GM18519 (cell line): ENCODE data around the gene SULT4A1.
A peak's percentile ranks its signal among the peaks of the same experiment; 100 is the strongest.

Experiments used
- ATAC-seq: cut with Tn5 transposase; IDR thresholded peaks from one replicate; pipeline ENCODE4 v1.9.1; 2021; ENCODE audit warnings: mild to moderate bottlenecking, moderate library complexity; ENCODE audit not compliant: unreplicated experiment, low FRiP score

SULT4A1 gene

DNA sequence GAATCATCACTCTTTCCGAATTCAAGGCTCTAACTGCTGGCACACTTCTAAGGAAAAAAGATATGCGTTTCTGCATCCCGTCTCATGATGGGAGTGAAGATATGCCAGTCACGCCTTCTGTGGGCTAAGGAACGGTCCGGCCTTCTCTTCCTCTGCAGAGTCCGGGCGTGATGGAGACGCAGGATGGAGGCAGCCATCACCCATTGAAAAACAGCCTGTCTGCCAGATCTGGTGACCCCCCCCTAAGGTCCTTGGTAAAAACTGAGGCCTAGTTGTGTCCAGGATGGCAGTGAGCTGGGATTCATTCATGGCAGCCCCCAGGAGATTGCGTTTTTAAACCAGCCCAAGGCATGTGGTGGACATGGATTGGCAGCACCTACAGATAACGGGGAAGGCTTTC is 43.3 kb downstream of the SULT4A1 start:
- no peak for ATAC-seq

DNA sequence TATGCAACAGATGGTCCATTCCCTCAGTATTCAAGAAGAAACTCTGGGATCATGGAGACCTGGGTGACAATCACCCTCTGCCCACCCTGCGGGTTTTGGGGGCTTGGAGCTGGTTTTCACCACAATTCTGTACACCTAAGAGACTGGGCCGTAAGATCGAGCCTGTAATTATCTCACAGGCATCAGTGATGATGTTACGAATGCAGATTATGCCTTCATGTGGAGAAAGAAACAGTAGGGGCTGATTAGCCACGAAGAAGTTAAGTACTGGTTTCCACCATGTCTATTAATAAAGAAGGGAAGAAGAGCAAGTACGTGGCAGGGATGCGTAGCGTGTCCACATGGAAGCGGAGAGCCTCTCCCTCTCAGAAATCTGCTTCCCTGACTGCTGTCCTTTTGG is 44.9 kb downstream of the SULT4A1 start:
- no peak for ATAC-seq

DNA sequence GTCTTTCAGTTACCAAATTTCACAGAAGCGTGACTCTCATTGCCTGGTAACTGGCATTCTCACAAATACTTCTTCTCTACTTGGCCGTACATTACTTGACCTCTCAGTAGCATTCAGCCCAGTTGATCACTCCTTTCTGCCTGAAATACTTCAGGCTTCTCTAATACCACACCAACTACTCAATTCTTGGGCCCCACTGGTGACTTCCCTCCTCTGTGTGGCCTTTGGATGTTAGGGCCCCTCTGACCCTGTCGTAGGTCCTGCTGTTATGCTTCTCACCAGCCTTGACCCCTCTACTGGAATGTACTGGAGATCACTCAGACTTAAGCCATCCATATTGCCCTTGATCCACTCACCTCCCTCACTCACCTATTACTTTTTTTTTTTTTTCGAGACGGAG is 48.0 kb downstream of the SULT4A1 start:
- ATAC-seq, result no peak

DNA sequence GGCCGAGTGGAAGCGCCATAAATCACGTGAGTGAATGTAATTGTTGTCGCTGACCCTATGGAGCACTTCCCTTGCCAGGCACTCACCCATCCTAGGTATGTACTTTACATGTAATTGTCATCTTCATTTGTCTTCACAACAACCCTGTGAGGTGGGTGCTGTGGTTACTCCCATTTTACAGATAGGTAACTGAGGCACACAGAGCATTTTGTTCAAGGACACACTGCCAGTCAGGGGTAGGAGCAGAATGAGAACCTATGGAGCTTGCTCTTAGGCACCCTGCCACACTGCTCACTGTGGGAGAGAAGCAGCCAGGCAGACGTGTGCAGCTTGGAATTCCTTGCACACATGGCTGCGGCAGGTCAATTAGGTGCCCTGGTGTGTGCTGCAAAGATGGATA is 49.4 kb downstream of the SULT4A1 start:
- no peak for ATAC-seq

DNA sequence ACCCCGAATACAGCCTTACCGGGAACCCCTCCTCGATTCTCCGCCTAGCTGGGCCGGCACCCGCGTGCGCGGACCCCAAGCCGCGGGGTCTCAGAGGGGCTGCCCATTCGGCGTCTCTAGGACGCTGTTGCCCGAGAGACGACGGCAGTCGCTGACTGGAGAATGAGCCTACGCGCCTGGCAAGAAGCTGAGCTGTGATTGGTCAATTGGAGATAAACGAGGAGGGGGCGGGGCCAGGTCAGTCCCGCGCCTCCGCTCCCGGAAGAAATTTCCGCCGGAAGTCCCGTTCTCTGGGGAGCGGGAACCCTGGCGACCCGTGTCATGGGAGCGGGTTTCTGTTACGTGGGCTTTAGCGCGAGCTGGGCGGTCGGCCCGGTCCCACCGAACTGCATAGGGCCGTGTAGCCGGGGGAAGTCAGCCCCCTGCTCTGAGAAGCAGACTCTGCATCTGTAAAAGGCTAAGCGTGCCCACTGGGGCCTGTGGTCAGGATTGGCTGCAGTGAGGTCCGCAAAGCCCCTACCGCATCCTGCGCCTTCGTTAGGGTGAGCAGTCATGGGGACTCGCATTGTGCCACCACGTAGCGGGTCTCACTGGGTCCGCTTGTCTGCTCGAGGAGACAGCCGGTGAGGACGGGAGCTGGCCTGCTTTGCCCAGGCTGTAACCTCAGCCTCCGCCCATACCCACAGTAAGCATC is 50.0 kb downstream of the SULT4A1 start, which contains the start of gene EFCAB6:
Gene EFCAB6, minus strand, starts transcription at position 157 of the 694 bp plus-strand sequence. CDS start 29,987 bp downstream, outside the sequence.
- peak; percentile 60 for ATAC-seq

DNA sequence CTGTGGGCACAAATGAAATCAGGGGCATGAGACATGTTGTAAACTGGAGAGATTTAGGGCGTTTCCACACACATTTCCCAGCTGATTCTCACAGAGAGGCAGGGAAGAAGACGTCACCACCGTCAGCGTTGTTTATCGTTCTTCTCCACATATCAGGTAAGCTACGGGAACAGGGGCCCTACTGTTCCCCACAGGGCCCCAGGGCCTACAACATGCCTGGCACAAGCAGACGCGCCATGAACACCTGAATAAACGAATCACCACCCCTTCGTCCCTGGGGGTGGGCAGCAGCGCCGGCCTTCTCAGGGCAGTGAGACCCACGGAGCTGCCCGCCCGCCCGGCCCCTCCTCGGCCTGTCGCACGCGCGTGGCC is 50.5 kb downstream of the SULT4A1 start:
- ATAC-seq, result peak; percentile 21

DNA sequence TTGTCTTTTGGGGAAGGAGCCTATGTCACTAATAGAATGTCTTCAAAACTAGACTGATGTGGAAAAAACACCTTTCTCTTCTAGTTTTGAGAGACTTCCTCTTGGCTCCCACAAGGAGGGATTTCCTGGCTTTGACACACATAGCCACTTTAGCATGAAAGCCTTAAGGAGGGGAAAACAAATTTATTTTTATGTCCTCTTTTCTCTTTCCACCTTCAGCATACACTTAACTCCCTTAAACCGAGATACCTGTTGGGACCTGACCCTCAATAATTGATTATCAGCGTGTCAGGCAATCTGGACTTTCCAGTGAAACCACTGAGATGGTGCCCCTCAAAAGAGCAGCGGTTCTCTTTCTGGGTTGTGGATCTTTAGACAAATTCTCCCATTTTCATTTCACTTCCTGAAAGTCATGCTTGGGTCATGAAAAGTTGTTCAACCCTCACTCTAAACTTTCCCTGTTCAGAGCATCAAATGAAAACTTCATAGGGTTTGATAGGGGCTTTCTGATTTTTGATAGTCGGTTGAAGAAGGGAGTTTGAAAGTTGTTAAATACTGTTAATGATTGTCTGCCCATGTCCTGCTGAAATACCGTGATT is 59.3 kb downstream of the SULT4A1 start:
- ATAC-seq, result no peak

DNA sequence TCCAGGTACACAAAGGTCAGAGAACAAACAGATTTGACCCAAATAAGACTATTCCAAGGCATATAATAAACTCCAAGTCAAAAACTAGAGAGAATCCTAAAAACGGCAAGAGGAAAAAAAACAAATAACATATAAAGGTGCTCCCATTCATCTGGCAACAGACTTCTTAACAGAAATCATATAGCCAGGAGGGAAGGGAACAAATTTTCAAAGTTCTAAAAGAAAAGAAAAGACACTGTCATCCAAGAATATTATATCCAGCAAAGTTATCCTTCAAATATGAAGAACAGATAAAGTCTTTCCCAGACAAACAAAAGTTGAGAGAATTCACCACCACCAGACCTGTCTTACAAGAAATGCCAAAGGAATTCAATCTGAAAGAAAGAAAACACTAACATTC is 61.3 kb downstream of the SULT4A1 start:
- ATAC-seq, result no peak

DNA sequence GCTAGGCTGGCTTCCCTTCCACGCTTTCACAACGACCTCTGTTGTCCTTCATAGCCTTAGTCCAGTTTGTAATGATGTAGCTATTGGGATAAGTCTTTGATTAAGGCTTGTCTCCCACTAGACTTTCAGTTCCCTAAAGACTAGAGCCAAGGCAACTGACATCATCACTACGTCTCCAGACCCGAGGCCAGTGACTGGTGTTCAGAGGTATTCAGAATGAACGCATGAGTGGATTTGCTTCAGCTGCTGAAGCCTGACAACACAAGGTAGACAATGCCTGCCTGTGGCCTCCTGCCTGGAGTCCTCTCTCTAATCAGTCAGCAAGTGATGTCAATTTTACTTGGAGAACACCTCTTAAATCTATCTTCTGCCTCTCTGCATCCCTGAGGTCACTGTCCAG is 63.8 kb downstream of the SULT4A1 start:
- ATAC-seq, result peak; percentile 56

DNA sequence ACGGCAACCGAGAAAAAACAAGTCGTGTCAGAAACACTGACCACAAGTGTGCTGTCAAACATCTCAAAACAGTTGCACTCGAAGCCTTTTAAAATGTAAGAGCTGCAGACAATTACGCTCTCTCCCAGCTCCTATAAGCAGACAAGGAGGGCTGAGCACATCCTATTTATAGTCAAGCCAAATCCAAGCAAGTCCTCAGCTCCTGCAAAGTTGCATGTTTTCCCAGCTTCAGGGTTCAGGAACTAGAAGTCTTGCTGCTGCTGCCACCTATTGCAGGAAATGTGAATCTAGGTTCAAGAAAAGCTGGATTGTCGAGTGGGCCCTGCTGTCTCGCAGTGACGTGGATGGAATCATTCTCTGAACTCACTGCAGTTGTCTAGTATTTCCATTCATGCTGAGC is 65.7 kb downstream of the SULT4A1 start:
- no peak for ATAC-seq

DNA sequence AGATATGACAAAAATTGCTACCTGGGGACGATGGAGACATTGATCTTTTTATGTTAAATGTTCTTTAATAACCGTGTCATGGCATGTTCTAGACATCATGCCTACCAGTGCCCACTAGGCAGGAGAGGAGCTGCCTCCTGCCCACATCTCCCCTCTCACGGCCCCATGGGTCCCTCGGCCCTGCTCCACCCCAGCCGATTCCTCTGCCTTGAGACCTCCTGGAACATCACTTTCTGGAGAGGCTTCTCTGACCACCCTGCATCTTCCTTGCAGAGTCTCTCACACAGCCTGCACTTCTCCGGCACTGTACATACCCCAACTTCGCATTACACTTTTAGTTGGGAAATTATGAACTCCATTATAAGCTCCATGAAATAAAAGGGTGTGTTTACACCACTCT is 67.0 kb downstream of the SULT4A1 start:
- ATAC-seq, result no peak

DNA sequence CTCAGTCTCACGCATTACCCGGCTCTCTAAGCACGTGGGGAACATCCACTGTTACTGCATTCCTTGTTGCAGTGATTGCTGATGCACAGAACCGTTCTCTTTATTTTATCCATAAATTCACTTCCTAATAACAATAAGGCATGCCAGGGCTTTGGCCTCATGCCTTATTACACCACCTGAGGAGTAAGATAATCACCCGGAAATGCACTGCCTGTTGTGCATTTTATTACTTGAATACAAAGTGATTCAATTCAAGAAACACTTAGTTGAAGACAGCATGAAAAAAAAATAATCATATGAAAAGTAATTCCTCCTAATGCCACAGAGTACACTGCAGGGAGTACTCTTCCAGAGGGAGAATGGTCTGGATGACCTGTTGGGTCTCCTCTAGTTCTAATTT is 69.4 kb downstream of the SULT4A1 start:
- ATAC-seq, result no peak

DNA sequence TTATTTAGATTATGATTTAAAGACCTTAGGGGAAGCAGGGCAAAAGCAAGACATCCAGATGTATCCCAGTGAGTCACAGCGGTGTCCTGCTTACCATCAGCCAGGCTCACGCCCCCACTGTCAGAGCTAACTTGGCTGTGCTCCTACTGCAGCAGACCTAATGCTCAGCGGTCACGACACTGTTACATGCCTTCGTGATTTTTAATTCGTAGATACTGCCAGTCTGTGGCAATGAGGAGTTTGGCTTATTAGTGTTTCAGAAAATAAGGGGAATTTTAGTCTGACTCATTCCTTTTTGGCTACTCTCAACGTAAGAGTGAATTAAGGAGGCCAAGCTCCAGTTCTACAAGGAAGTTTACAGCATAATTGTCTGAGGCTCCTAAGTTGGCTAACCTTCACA is 72.9 kb downstream of the SULT4A1 start:
- ATAC-seq, result no peak

DNA sequence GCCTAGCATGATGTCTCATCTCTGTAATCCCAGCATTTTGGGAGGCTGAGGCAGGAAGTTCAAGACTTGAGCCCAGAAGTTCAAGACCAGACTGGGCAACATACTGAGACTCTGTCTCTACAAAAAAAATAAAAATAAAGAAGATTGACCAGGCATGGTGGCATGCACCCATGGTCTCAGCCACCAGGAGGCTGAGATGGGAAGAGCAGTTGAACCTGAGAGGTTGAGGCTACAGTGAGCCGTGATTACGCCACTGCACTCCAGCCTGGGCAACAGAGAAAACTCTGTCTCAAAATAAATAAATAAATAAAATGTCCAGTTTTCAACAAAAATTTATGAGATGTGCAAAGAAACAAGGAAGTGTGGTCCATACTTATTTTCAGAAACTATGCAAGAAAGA is 78.5 kb downstream of the SULT4A1 start:
- no peak for ATAC-seq

DNA sequence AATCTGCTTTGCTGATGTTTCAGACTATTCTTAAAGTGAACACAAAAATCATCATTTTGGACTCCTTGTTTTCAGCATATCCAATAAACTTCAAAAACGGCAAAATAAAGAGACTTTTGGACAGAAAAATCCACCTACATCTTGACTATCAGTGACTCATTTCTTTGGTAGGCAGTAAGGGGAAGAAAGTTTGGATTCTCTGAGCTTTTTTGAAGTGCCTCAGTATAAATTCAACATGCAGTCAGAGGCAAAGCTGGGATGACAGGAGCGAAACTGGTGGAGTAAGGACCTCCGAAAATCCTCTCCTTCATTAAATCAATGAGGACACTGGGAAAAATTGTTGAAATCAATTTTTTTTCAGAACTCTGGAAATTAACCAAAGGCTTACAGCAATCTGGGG is 79.9 kb downstream of the SULT4A1 start:
- no peak for ATAC-seq

DNA sequence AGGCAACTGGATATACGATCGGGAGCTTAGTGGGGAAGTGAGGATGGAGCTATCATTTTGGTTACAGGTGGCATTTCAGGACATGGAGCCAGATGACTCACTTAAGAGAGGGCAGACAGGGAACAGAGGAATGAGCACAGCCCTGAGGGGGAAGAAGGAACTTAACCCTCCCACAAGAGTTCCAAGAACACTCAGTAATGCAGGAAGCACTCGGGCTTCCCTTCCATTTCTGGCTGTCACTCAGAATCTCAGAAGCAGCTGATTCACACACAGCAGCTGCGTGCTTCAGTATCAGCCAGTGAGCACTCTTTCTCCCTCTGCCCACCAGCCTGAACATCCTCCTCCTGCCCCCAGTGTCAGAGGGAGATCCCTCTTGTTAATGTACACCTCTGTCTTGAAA is 85.0 kb downstream of the SULT4A1 start:
- no peak for ATAC-seq

DNA sequence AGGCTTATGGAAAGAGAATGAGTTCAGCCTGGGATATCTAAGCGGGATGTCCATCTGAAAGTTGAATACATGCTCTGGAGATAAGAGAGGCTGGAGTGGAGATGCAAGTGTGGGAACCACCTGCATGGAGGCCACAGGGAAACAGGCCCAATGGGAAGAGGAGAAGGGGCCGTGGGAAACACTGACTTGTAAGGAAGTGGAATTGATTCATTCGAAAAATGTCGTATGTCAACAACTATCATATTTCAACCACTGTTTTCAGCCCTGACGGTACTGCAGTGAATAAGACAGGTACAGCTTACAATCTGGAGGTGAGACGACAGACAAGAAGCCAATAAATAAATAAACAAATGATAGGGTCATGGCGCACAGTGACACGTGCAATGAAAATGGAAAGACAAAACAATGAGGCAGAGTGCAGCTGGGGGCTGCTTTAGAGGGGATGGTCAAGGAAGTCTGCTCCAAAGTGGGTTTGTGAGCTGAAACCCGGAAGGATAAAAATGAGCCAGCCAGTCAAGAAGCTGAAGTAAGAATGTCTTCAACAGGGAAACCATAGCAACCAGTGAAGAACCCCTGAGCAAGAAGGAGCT is 86.1 kb downstream of the SULT4A1 start:
- ATAC-seq, result no peak
